GM10248 (cell line): ENCODE data around the gene TOMM20.

Experiments used
- CTCF ChIA-PET: fragments of 300-600 bp; sonication (Branson Sonifier 250); formaldehyde crosslinking; extraction: SDS; loops from one replicate; lab custom pipeline; 2021; ENCODE audit warnings: antibody characterized with exemption; lab: Yijun Ruan, JAX
- POLR2A ChIA-PET: fragments of 350-650 bp; sonication (Branson Sonifier 250); formaldehyde crosslinking; extraction: SDS; loops from one replicate; lab custom pipeline; 2020; ENCODE audit warnings: antibody characterized with exemption; lab: Yijun Ruan, JAX
- DNase-seq: peaks from one replicate; pipeline ENCODE4 v3.0.0; 2012; ENCODE audit errors: extremely low spot score
- TF ChIP-seq, protein P1 (sequence below): IDR thresholded peaks from 2 replicates; pipeline ENCODE4 v1.5.1; 2012; ENCODE audit warnings: mild to moderate bottlenecking, low read depth; ENCODE audit errors: extremely low read depth, missing control alignments, control extremely low read depth

Gene TOMM20

DNA sequence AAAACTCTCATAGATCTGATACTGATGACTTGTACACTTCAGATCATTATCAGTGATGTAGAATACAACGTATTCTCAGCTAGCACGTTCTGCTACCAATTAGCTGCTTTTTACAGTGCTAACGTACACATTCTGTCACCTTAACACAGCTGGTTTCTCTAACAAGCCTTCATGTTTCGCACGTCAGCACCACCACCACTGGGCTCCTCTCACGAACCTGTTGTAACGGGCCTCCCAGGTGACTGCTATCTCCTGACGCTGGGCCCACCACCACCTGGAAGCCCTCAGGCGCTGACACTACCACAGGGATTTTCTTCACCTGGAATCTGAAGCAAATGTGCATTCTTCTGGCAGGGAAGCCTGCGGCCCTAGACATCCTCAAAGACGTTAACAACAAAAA is 19.8 kb downstream of the TOMM20 start:
- ChIA-PET POLR2A (interaction anchor here (0.6 kb wide), 2 partner anchors 17 to 394 kb away, joined by 5 to 6 read pairs; no protein-coding TSS in a partner anchor), CTCF (interaction anchor here (1.2 to 5.5 kb wide), 5 partner anchors 13 to 396 kb away, joined by 4 to 53 read pairs (median 9); partner anchors contain the start of genes B3GALNT2 and RBM34)
- TF ChIP-seq, protein P1, sequence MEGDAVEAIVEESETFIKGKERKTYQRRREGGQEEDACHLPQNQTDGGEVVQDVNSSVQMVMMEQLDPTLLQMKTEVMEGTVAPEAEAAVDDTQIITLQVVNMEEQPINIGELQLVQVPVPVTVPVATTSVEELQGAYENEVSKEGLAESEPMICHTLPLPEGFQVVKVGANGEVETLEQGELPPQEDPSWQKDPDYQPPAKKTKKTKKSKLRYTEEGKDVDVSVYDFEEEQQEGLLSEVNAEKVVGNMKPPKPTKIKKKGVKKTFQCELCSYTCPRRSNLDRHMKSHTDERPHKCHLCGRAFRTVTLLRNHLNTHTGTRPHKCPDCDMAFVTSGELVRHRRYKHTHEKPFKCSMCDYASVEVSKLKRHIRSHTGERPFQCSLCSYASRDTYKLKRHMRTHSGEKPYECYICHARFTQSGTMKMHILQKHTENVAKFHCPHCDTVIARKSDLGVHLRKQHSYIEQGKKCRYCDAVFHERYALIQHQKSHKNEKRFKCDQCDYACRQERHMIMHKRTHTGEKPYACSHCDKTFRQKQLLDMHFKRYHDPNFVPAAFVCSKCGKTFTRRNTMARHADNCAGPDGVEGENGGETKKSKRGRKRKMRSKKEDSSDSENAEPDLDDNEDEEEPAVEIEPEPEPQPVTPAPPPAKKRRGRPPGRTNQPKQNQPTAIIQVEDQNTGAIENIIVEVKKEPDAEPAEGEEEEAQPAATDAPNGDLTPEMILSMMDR, result no peak
- DNase-seq, result no peak

DNA sequence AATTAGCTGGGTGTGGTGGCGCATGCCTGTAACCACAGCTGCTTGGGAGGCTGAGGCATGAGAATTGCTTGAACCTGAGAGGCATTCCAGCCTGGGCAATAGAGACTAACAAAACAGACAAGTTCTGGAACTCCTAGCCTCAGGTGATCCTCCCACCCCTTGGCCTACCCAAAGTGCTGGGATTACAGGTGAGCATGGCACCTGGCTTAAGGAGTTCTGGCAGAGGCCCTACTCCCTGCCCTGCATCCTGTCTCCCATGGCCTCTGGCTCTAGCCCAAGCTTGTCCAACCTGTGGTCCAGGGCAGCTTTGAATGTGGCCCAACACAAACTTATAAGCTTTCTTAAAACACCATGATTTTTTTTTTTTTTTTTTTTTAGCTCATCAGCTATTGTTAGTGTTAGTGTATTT is 20.4 kb downstream of the TOMM20 start:
- TF ChIP-seq, protein P1, result no peak
- DNase-seq, result no peak
- CTCF ChIA-PET, result interaction anchor here (0.6 to 5.5 kb wide), 10 partner anchors 10 to 397 kb away, joined by 3 to 53 read pairs (median 6); partner anchors contain the start of genes B3GALNT2 and RBM34
- POLR2A ChIA-PET, result interaction anchor here (0.6 kb wide), 2 partner anchors 17 to 395 kb away, joined by 5 to 6 read pairs; no protein-coding TSS in a partner anchor

DNA sequence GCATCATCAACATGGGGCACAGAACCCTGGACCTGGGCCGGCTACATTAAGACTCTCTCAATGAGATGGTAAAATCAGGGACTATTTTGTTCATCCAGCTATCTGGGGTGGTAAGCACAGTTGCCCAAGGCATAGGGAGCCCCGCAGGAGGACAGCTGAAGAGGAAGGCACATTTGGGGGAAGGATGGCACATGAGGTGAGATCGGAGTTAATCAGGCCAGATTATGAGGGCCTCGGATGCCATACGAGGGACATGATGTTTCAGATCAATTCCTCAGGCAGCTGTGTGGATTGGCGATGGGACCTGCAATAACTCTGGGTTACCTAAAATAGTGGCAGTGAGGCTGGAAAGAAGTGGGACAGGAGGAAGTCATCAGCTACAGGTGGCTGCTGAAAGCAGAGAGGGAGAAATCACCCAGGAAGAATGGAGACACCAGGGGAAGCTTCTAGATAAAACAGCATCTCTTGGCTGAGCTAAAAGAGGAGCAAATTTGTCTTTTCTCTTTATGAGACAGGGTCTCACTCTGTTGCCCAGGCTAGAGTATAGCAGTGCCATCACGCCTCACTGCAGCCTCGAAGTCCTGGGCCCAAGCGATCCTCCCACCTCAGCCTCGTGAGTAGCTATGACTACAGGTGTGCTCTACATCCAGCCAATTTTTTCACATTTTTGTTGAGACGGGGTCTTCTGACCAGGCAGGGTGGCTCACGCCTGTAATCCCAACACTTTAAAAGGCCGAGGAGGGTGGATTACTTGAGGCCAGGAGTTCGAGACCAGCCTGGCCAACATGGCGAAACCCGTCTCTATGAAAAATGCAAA is 21.1 kb downstream of the TOMM20 start:
- no peak for DNase-seq
- TF ChIP-seq, protein P1, result no peak
- ChIA-PET CTCF (interaction anchor here (0.6 to 5.5 kb wide), 12 partner anchors 10 to 493 kb away, joined by 3 to 53 read pairs (median 5); partner anchors contain the start of genes B3GALNT2 and RBM34), POLR2A (no interaction called here)

DNA sequence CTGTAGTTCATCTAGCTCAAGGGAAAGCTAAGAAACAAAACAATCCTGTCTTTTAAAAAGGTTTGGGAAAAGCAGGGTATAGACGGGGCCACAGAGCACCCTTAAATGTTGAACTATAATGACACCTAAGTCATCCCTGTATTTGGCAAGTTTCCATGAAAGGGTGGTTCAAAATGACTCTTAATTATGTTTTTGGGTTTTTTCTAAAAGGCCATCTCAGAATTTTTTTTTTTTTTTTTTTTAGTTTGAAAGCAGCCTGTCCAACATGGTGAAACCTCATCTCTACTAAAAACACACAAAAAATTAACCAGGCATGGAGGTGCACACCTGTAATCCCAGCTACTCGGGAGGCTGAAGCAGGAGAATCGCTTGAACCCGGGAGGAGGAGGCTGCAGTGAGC is 22.2 kb downstream of the TOMM20 start:
- CTCF ChIA-PET, result interaction anchor here (1.0 to 5.5 kb wide), 10 partner anchors 12 to 617 kb away, joined by 3 to 53 read pairs (median 4); partner anchors contain the start of gene RBM34
- POLR2A ChIA-PET, result no interaction called here
- DNase-seq, result no peak

DNA sequence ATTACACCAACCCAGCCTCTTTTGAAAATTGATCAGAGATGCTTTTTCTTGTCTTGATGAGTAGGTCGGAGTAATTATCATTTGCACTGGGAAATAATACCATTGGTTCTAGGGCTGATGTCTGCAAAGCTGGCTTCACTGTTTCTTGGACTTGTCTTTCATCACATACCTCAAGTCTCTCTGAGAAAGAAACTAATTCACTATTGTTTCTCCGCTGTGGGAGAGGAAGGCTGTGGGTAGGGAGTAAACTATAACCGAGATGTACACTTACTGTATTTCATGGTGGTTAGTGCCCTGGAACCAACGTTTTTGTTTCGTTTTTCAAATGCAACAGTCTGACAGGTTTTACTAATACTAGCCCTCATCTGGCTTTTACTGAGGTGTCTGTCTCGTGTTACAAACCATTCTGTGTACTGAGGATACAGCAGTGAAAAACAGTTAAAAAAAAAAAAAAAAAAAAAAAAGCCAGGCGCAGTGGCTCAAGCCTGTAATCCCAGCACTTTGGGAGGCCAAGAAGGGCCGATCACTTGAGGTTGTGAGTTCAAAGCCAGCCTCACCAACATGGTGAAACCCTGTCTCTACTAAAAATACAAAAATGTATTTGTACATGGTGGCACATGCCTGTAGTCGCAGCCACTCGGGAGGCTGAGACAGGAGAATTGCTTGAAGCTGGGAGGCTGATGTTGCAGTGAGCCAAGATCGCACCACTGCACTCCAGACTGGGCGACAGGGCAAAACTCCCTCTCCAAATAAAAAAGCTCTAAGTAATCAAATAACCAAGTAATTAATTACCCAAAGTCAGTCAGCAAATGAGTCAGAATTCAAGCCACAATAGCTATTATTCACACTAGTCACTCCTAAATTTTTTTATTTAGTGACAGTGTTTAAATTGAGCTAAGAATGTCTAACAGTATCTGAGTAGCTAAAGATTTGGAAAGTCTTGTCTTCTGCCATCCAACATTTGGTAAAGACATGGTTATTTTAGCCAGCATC is 23.3 kb downstream of the TOMM20 start:
- peak; percentile 74 for DNase-seq
- POLR2A ChIA-PET, result interaction anchor here (0.6 to 1.4 kb wide), 3 partner anchors 12 to 85 kb away, joined by 5 to 10 read pairs (median 5); no protein-coding TSS in a partner anchor

More for the DNA sequence above, 22.2 kb downstream of the TOMM20 start:
- TF ChIP-seq, protein P1, result no peak

More for the DNA sequence above, 23.3 kb downstream of the TOMM20 start:
- TF ChIP-seq, protein P1, result no peak
- CTCF ChIA-PET, result interaction anchor here (0.7 to 5.5 kb wide), 38 partner anchors 8 to 867 kb away, joined by 3 to 53 read pairs (median 4); partner anchors contain the start of genes B3GALNT2 and RBM34
